A549 (cell line): ENCODE results near the gene SLC25A26. TPM values are rescaled to one million over a fixed set of nuclear protein-coding genes. Genes with fewer than 3 reads are reported as not detected.

Experiments used
- ATAC-seq, 2 experiments: fragments of 200-7000 bp in 1 of 2; fragments of >200 bp in 1 of 2; cut with Nextera tagmentation in 1 of 2; cut with Tn5 transposase in 1 of 2; 3 replicates each; pipeline versions ENCODE4 v1.8.0 to v1.9.1; 2018 to 2020; ENCODE audit warnings: mild to moderate bottlenecking in 1 of 2, moderate library complexity in 1 of 2
- CTCF ChIA-PET: fragments of 300-600 bp; sonication (Branson Sonifier 250); formaldehyde crosslinking; extraction: SDS; loops from one replicate; lab custom pipeline; 2021; ENCODE audit warnings: antibody characterized with exemption, inconsistent platforms; lab: Yijun Ruan, JAX
- POLR2A ChIA-PET: fragments of 350-600 bp; formaldehyde crosslinking; extraction: SDS; loops from one replicate; lab custom pipeline; 2021; ENCODE audit warnings: antibody characterized with exemption, inconsistent platforms; lab: Yijun Ruan, JAX
- DNase-seq, 2 experiments: peaks; one replicate each; pipeline versions ENCODE4 v3.0.0 to v3.0.0-alpha.2; 2011 to 2016; ENCODE audit warnings: low read depth in 1 of 2, low spot score in 1 of 2
- FAIRE-seq: peaks from 2 replicates; lab custom pipeline; 2011; peaks lifted over from hg19 to GRCh38; lab: Jason Lieb, UNC
- H3K27ac ChIP-seq, 2 experiments: fragments of >200 bp; sonication (Bioruptor Twin); formaldehyde crosslinking; 3 replicates each; pipeline ENCODE4 v1.5.1; 2016 to 2017
- H3K4me1 ChIP-seq: fragments of >200 bp; sonication (Bioruptor Twin); formaldehyde crosslinking; 3 replicates; pipeline ENCODE4 v1.6.1; 2016
- H3K4me2 ChIP-seq: fragments of >200 bp; sonication (Bioruptor Twin); formaldehyde crosslinking; 3 replicates; pipeline ENCODE4 v1.6.1; 2016
- H3K4me3 ChIP-seq: fragments of >200 bp; sonication (Bioruptor Twin); formaldehyde crosslinking; 3 replicates; pipeline ENCODE4 v1.5.1; 2016
- H3K9me3 ChIP-seq: fragments of >200 bp; sonication (Bioruptor Twin); formaldehyde crosslinking; 3 replicates; pipeline ENCODE4 v1.6.1; 2016
- CEBPB ChIP-seq, 2 experiments: fragments of >200 bp in 1 of 2; sonication (Bioruptor Twin) in 1 of 2; formaldehyde crosslinking in 1 of 2; IDR thresholded peaks; 2 replicates each; pipeline ENCODE4 v1.6.1; 2012 to 2016
- CHD2 ChIP-seq: fragments of 150-350 bp; IDR thresholded peaks from 2 replicates; pipeline ENCODE4 v1.6.1; 2014; ENCODE audit warnings: low read length; ENCODE audit not compliant: partially characterized antibody
- CHD4 ChIP-seq: fragments of 200-600 bp; sonication (generic); IDR thresholded peaks from 2 replicates; pipeline ENCODE4 v1.6.1; 2016; ENCODE audit warnings: antibody characterized with exemption, mild to moderate bottlenecking, borderline replicate concordance
- FOSB ChIP-seq: fragments of 250-450 bp; sonication (Bioruptor Pico); IDR thresholded peaks from 2 replicates; pipeline ENCODE4 v1.5.0; 2020; ENCODE audit warnings: mild to moderate bottlenecking, moderate library complexity
- HOXB13 ChIP-seq: fragments of 250-450 bp; sonication (Bioruptor Pico); IDR thresholded peaks from 2 replicates; pipeline ENCODE4 v1.5.0; 2020; ENCODE audit warnings: low read depth, mild to moderate bottlenecking, moderate library complexity
- HOXB5 ChIP-seq: fragments of 250-450 bp; sonication (Bioruptor Pico); IDR thresholded peaks from 2 replicates; pipeline ENCODE4 v1.5.0; 2020; ENCODE audit warnings: mild to moderate bottlenecking, moderate library complexity
- KDM1A ChIP-seq: fragments of 200-600 bp; sonication (generic); IDR thresholded peaks from 2 replicates; pipeline ENCODE4 v1.6.1; 2016; ENCODE audit warnings: low read depth, mild to moderate bottlenecking
- MYC ChIP-seq: IDR thresholded peaks from 2 replicates; pipeline ENCODE4 v1.6.1; 2012; ENCODE audit warnings: mild to moderate bottlenecking, inconsistent platforms, low read length, improper control_type of control experiment, borderline replicate concordance
- NPAS2 ChIP-seq: fragments of 250-450 bp; sonication (Bioruptor Pico); IDR thresholded peaks from 2 replicates; pipeline ENCODE4 v1.8.0; 2022; ENCODE audit warnings: mild to moderate bottlenecking, moderate library complexity, borderline replicate concordance
- RAD21 ChIP-seq, 2 experiments: fragments of >200 bp in 1 of 2; sonication (Bioruptor Twin) in 1 of 2; formaldehyde crosslinking in 1 of 2; IDR thresholded peaks in 1 of 2; conservative IDR thresholded peaks in 1 of 2; 2 replicates in 1 of 2; 3 replicates in 1 of 2; pipeline ENCODE4 v1.6.1; 2012 to 2018; ENCODE audit warnings: inconsistent platforms in 1 of 2
- RNF2 ChIP-seq: fragments of 200-600 bp; sonication (generic); IDR thresholded peaks from 2 replicates; pipeline ENCODE4 v1.6.1; 2016; ENCODE audit warnings: low read depth, mild to moderate bottlenecking, antibody characterized with exemption, moderate library complexity, borderline replicate concordance
- SREBF2 ChIP-seq: fragments of 450-650 bp; IDR thresholded peaks from 2 replicates; pipeline ENCODE4 v1.6.1; 2014; ENCODE audit warnings: mild to moderate bottlenecking, moderate library complexity
- TFCP2L1 ChIP-seq: fragments of 250-450 bp; sonication (Bioruptor Pico); IDR thresholded peaks from 2 replicates; pipeline ENCODE4 v1.5.0; 2021; ENCODE audit warnings: mild to moderate bottlenecking
- ZFP36 ChIP-seq: fragments of 450-650 bp; IDR thresholded peaks from 2 replicates; pipeline ENCODE4 v1.6.1; 2014; ENCODE audit warnings: borderline replicate concordance; ENCODE audit not compliant: partially characterized antibody
- ZNF302 ChIP-seq: fragments of 250-450 bp; sonication (Bioruptor Pico); IDR thresholded peaks from 2 replicates; pipeline ENCODE4 v1.9.0; 2021; ENCODE audit warnings: inconsistent platforms, mild to moderate bottlenecking, moderate library complexity
- WGBS: methylation state at CpG from one replicate; pipeline ENCODE4 v1.1.6; 2017; ENCODE audit errors: missing lambda C conversion rate; 5-methylcytosine and 5-hydroxymethylcytosine counted together
- polyA plus RNA-seq, 4 experiments: library from polyadenylated mRNA; depleted of rRNA in 3 of 4; stranded (reverse); fragments of >200 nt; fragmentation: RNase III in 1 of 4; extraction: RNeasy Plus Mini Kit Qiagen cat#74134 plus additional on column Dnase treatment in 1 of 4; gene quantifications; 2 replicates in 3 of 4; 3 replicates in 1 of 4; pipeline ENCODE4 v1.2.3, GENCODE V29; 2011 to 2017
- TF ChIP-seq, protein P1 (sequence below): IDR thresholded peaks from 2 replicates; pipeline ENCODE4 v1.6.1; 2012
- TF ChIP-seq, protein P2 (sequence below): fragments of 150-350 bp; IDR thresholded peaks from 2 replicates; pipeline ENCODE4 v1.6.1; 2014; ENCODE audit warnings: low read depth, mild to moderate bottlenecking, low read length
- TF ChIP-seq, protein P3 (sequence below): fragments of >200 bp; sonication (Bioruptor Twin); formaldehyde crosslinking; IDR thresholded peaks from 3 replicates; pipeline ENCODE4 v1.6.1; 2016
- TF ChIP-seq, protein P4 (sequence below): fragments of >200 bp; sonication (Bioruptor Twin); formaldehyde crosslinking; IDR thresholded peaks from 3 replicates; pipeline ENCODE4 v1.5.1; 2016
- TF ChIP-seq, protein P5 (sequence below): fragments of 250-450 bp; sonication (Bioruptor Pico); IDR thresholded peaks from 2 replicates; pipeline ENCODE4 v1.5.0; 2021; ENCODE audit warnings: mild to moderate bottlenecking, moderate library complexity, borderline replicate concordance

Gene SLC25A26
- polyA plus RNA-seq, 2 of the 4 experiments (the other 2 are of a cell fraction) = 13.0 to 30.5 TPM

DNA sequence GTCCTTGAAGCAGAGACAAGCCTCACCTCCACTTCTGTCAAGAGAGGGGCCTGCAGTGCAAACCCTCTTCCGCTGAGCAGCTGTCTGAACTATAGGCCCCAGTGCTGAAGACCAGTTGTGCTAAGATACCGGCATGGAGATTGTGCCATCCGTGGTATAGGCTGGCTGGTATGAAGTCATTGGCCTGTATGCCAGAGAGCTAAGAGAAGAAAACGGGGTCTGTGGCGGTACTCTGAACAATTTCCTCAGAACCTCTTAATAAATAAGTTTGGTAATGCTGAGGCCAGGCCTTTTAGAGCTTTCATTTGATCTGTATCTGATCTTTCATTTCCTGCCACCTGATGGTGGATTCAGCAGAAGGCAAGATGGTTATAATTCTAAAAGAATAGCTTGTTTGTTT, 157.0 kb downstream of the SLC25A26 start:
- no peaks in the 10 kb centered on the region for H3K9me3 ChIP-seq
- WGBS = 87% methylated on average over 4 of the region's 5 CpGs
- no peak for ATAC-seq
- CTCF ChIA-PET = interaction anchor here (1.2 to 1.6 kb wide), 5 partner anchors 11 to 101 kb away, joined by 3 to 5 read pairs (median 4); no protein-coding TSS in a partner anchor
- H3K4me3 ChIP-seq = no peak overlapping the region
- FAIRE-seq = no peak
- POLR2A ChIA-PET = no interaction called here
- peaks cover 11% of the 10 kb centered on the region for H3K4me1 ChIP-seq
- no peak for DNase-seq
- TF ChIP-seq RAD21 (conservative IDR thresholded peaks at IDR 0.05 in 1 of 2, IDR thresholded peaks at IDR 0.05 in 1 of 2) (no peak), HOXB5 (CRISPR knock-in tag) (no peak), SREBF2 (no peak), ZFP36 (no peak), KDM1A (no peak), CHD2 (no peak), ZNF302 (CRISPR knock-in tag) (no peak), MYC (no peak), TFCP2L1 (CRISPR knock-in tag) (no peak), RNF2 (no peak)
- TF ChIP-seq, protein P1, sequence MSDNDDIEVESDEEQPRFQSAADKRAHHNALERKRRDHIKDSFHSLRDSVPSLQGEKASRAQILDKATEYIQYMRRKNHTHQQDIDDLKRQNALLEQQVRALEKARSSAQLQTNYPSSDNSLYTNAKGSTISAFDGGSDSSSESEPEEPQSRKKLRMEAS = no peak
- TF ChIP-seq, protein P2, sequence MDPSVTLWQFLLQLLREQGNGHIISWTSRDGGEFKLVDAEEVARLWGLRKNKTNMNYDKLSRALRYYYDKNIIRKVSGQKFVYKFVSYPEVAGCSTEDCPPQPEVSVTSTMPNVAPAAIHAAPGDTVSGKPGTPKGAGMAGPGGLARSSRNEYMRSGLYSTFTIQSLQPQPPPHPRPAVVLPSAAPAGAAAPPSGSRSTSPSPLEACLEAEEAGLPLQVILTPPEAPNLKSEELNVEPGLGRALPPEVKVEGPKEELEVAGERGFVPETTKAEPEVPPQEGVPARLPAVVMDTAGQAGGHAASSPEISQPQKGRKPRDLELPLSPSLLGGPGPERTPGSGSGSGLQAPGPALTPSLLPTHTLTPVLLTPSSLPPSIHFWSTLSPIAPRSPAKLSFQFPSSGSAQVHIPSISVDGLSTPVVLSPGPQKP = no peak
- TF ChIP-seq, protein P3, sequence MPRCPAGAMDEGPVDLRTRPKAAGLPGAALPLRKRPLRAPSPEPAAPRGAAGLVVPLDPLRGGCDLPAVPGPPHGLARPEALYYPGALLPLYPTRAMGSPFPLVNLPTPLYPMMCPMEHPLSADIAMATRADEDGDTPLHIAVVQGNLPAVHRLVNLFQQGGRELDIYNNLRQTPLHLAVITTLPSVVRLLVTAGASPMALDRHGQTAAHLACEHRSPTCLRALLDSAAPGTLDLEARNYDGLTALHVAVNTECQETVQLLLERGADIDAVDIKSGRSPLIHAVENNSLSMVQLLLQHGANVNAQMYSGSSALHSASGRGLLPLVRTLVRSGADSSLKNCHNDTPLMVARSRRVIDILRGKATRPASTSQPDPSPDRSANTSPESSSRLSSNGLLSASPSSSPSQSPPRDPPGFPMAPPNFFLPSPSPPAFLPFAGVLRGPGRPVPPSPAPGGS = no peak
- TF ChIP-seq, protein P4, sequence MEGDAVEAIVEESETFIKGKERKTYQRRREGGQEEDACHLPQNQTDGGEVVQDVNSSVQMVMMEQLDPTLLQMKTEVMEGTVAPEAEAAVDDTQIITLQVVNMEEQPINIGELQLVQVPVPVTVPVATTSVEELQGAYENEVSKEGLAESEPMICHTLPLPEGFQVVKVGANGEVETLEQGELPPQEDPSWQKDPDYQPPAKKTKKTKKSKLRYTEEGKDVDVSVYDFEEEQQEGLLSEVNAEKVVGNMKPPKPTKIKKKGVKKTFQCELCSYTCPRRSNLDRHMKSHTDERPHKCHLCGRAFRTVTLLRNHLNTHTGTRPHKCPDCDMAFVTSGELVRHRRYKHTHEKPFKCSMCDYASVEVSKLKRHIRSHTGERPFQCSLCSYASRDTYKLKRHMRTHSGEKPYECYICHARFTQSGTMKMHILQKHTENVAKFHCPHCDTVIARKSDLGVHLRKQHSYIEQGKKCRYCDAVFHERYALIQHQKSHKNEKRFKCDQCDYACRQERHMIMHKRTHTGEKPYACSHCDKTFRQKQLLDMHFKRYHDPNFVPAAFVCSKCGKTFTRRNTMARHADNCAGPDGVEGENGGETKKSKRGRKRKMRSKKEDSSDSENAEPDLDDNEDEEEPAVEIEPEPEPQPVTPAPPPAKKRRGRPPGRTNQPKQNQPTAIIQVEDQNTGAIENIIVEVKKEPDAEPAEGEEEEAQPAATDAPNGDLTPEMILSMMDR = no peak
- H3K27ac ChIP-seq = no peak overlapping the region
- H3K4me2 ChIP-seq = no peak overlapping the region

DNA sequence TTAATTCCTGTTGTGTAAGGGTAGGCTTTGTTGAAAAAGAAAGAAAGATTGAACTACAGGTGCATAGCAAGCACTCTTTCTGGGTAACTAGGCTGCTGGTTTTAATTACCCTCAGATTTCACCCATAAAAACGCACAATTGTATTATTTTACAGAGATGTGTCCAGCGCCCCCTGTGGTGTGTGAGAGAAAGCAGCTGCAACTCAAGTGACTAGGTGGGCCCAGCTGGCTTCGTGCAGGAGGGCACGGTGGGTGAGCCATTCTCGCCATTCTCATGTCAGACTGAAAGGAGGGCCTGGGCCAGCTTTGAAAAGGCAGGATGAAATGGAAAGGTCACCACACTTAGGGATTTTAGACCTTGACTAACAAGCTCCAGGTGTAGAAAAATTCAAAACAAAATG, 157.5 kb downstream of the SLC25A26 start:
- DNase-seq (peak; percentile 10 to 14), FAIRE-seq (no peak), ATAC-seq (peak in 1 of 2 experiments; percentile 58; a peak in 2 of 6 replicates)
- Histone ChIP-seq H3K27ac (no peak overlapping the region), H3K4me1 (peaks cover 11% of the 10 kb centered on the region), H3K4me3 (no peak overlapping the region), H3K9me3 (no peaks in the 10 kb centered on the region), H3K4me2 (no peak overlapping the region)
- POLR2A ChIA-PET = no interaction called here
- CTCF ChIA-PET = interaction anchor here (0.8 to 1.6 kb wide), 6 partner anchors 12 to 101 kb away, joined by 3 to 5 read pairs (median 4); no protein-coding TSS in a partner anchor
- TF ChIP-seq, protein P4 = peak; percentile 25; the same call in 1 of the 3 replicates
- TF ChIP-seq NPAS2 = no peak
- WGBS = 72% methylated on average over 5 of the region's 5 CpGs

DNA sequence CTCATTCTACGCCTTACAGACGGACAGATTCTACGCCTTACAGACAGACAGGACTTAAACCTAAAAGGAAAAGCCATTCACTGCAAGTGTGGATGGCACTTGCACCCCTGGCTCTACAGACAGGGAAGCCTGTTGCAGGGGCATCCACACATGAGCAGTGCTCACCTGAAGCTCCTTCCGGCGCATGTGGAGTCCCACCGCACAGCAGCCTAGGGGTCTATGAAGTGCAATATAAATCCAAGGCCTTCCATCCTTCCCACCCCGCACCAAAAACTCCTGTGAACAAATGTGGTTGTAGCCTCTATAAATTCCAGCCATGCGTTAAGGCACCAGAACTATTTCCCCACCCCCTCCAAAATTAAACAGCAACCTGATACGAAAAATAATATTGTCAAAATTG, 158.8 kb downstream of the SLC25A26 start:
- FAIRE-seq = no peak
- 91% methylated on average over 9 of the region's 9 CpGs for WGBS
- Histone ChIP-seq H3K4me3 (no peak overlapping the region), H3K27ac (no peak overlapping the region), H3K9me3 (no peaks in the 10 kb centered on the region), H3K4me1 (peaks cover 11% of the 10 kb centered on the region), H3K4me2 (no peak overlapping the region)
- POLR2A ChIA-PET = no interaction called here
- DNase-seq = no peak
- no peak for ATAC-seq
- CTCF ChIA-PET = no interaction called here
- TF ChIP-seq CEBPB (IDR thresholded peaks at IDR 0.05) = no peak
- TF ChIP-seq, protein P5, sequence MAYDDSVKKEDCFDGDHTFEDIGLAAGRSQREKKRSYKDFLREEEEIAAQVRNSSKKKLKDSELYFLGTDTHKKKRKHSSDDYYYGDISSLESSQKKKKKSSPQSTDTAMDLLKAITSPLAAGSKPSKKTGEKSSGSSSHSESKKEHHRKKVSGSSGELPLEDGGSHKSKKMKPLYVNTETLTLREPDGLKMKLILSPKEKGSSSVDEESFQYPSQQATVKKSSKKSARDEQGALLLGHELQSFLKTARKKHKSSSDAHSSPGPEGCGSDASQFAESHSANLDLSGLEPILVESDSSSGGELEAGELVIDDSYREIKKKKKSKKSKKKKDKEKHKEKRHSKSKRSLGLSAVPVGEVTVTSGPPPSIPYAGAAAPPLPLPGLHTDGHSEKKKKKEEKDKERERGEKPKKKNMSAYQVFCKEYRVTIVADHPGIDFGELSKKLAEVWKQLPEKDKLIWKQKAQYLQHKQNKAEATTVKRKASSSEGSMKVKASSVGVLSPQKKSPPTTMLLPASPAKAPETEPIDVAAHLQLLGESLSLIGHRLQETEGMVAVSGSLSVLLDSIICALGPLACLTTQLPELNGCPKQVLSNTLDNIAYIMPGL (CRISPR knock-in tag) = no peak
- no peak for TF ChIP-seq CHD4
- no peak for TF ChIP-seq HOXB13 (CRISPR knock-in tag)
- TF ChIP-seq FOSB (CRISPR knock-in tag) = no peak
